ENCODE measurements around the gene DGKI.

DGKI gene

GRCh38 chr7:137628216-137628615 lies 218.6 kb downstream of the DGKI start:
- Histone ChIP-seq H3K4me1 (ENCODE audit: low read length) (peaks cover 10% of the 10 kb centered on the region; the same call in 1 of the 2 replicates), H3K79me2 (ENCODE audit: low read length) (no peaks in the 10 kb centered on the region), H3K4me3 (ENCODE audit: low read length) (no peak overlapping the region), H3K9ac (ENCODE audit: low read length) (no peak overlapping the region), H3K36me3 (replicated peaks; ENCODE audit: low read depth, low read length) (no peaks in the 10 kb centered on the region), H3K27me3 (ENCODE audit: low read depth, low read length) (peaks cover 9% of the 10 kb centered on the region; the same call in 1 of the 2 replicates), H3K9me3 (ENCODE audit: insufficient read depth, low read length) (no peaks in the 10 kb centered on the region), H3K4me2 (ENCODE audit: low read length) (no peak overlapping the region), H2AFZ (ENCODE audit: low read depth, low read length) (no peak overlapping the region), H3K27ac (ENCODE audit: low read length) (no peak overlapping the region), H4K20me1 (ENCODE audit: insufficient read depth, low read length) (no peaks in the 10 kb centered on the region)
- TF ChIP-seq CTCF (IDR thresholded peaks at IDR 0.05; ENCODE audit: low read depth, low read length) (no peak), EZH2phosphoT487 (IDR thresholded peaks at IDR 0.05; ENCODE audit: low read depth) (no peak)

GRCh38 chr7:137626469-137627067 lies 220.2 kb downstream of the DGKI start:
- H2AFZ ChIP-seq (ENCODE audit: low read depth, low read length), result no peak overlapping the region
- H3K79me2 ChIP-seq (ENCODE audit: low read length), result no peaks in the 10 kb centered on the region

GRCh38 chr7:137625197-137625596 lies 221.6 kb downstream of the DGKI start:
- Histone ChIP-seq H3K27me3 (ENCODE audit: low read depth, low read length) (peaks cover 9% of the 10 kb centered on the region; the same call in 1 of the 2 replicates), H3K4me3 (ENCODE audit: low read length) (no peak overlapping the region), H3K4me1 (ENCODE audit: low read length) (peaks cover 10% of the 10 kb centered on the region; the same call in 1 of the 2 replicates), H3K36me3 (replicated peaks; ENCODE audit: low read depth, low read length) (no peaks in the 10 kb centered on the region), H3K9ac (ENCODE audit: low read length) (no peak overlapping the region), H3K27ac (ENCODE audit: low read length) (no peak overlapping the region), H2AFZ (ENCODE audit: low read depth, low read length) (no peak overlapping the region), H3K4me2 (ENCODE audit: low read length) (no peak overlapping the region), H3K79me2 (ENCODE audit: low read length) (no peaks in the 10 kb centered on the region), H3K9me3 (ENCODE audit: insufficient read depth, low read length) (no peaks in the 10 kb centered on the region), H4K20me1 (ENCODE audit: insufficient read depth, low read length) (no peaks in the 10 kb centered on the region)
- TF ChIP-seq EZH2phosphoT487 (IDR thresholded peaks at IDR 0.05; ENCODE audit: low read depth), result no peak
- TF ChIP-seq CTCF (IDR thresholded peaks at IDR 0.05; ENCODE audit: low read depth, low read length), result no peak

More at GRCh38 chr7:137626469-137627067, 220.2 kb downstream of the DGKI start:
- Histone ChIP-seq H3K27me3 (ENCODE audit: low read depth, low read length) (peaks cover 9% of the 10 kb centered on the region; the same call in 1 of the 2 replicates), H3K9ac (ENCODE audit: low read length) (no peak overlapping the region), H3K4me1 (ENCODE audit: low read length) (peaks cover 10% of the 10 kb centered on the region; the same call in 1 of the 2 replicates), H3K9me3 (ENCODE audit: insufficient read depth, low read length) (no peaks in the 10 kb centered on the region), H3K4me3 (ENCODE audit: low read length) (no peak overlapping the region), H4K20me1 (ENCODE audit: insufficient read depth, low read length) (no peaks in the 10 kb centered on the region), H3K36me3 (replicated peaks; ENCODE audit: low read depth, low read length) (no peaks in the 10 kb centered on the region), H3K27ac (ENCODE audit: low read length) (no peak overlapping the region), H3K4me2 (ENCODE audit: low read length) (peak overlapping the region; percentile 33; the same call in 1 of the 2 replicates)
- TF ChIP-seq EZH2phosphoT487 (IDR thresholded peaks at IDR 0.05; ENCODE audit: low read depth) (no peak), CTCF (IDR thresholded peaks at IDR 0.05; ENCODE audit: low read depth, low read length) (peak; percentile 78)

GRCh38 chr7:137619181-137619580 lies 227.6 kb downstream of the DGKI start:
- H4K20me1 ChIP-seq (ENCODE audit: insufficient read depth, low read length), result no peaks in the 10 kb centered on the region
- H3K27me3 ChIP-seq (ENCODE audit: low read depth, low read length), result no peaks in the 10 kb centered on the region
- H3K79me2 ChIP-seq (ENCODE audit: low read length), result no peaks in the 10 kb centered on the region
- no peak overlapping the region for H3K9ac ChIP-seq (ENCODE audit: low read length)
- no peak overlapping the region for H3K4me2 ChIP-seq (ENCODE audit: low read length)
- H3K27ac ChIP-seq (ENCODE audit: low read length), result no peak overlapping the region
- H3K4me1 ChIP-seq (ENCODE audit: low read length), result no peaks in the 10 kb centered on the region
- H3K4me3 ChIP-seq (ENCODE audit: low read length), result no peak overlapping the region
- TF ChIP-seq EZH2phosphoT487 (IDR thresholded peaks at IDR 0.05; ENCODE audit: low read depth) (no peak), CTCF (IDR thresholded peaks at IDR 0.05; ENCODE audit: low read depth, low read length) (no peak)
- no peaks in the 10 kb centered on the region for H3K36me3 ChIP-seq (replicated peaks; ENCODE audit: low read depth, low read length)
- H3K9me3 ChIP-seq (ENCODE audit: insufficient read depth, low read length), result no peaks in the 10 kb centered on the region
- H2AFZ ChIP-seq (ENCODE audit: low read depth, low read length), result no peak overlapping the region
